MM.1S (cell line): ENCODE results near the gene OGFOD1.

Experiments
- CTCF ChIP-seq: fragments of 300-600 bp; sonication (generic); IDR thresholded peaks from 2 replicates; pipeline ENCODE4 v1.5.1; 2016; ENCODE audit warnings: antibody characterized with exemption, low read length, mixed read lengths
- EZH2phosphoT487 ChIP-seq: fragments of 300-600 bp; sonication (generic); IDR thresholded peaks from 2 replicates; pipeline ENCODE4 v1.6.1; 2018; ENCODE audit warnings: antibody characterized with exemption, low read length

DNA sequence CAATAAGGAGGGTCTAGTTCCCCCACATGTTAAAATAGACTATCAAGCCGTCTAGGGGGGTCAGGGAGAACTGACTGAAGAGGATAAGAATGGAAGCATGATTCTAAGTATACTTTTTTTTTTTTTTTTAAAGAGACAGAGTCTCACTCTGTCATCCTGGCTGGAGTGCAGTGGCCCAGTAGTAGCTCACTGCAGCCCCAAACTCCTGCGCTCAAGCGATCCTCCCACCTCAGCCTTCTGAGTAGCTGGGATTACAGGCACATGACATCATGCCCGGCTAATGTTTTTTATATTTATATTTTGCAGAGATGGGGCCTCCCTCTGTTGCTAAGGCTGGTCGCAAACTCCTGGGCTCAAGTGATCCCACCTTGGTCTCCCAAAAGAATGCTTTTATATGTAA, 40.2 kb upstream of the OGFOD1 start:
- no peak for TF ChIP-seq CTCF
- TF ChIP-seq EZH2phosphoT487: no peak
